ENCODE results near the gene CFAP410.

DNA sequence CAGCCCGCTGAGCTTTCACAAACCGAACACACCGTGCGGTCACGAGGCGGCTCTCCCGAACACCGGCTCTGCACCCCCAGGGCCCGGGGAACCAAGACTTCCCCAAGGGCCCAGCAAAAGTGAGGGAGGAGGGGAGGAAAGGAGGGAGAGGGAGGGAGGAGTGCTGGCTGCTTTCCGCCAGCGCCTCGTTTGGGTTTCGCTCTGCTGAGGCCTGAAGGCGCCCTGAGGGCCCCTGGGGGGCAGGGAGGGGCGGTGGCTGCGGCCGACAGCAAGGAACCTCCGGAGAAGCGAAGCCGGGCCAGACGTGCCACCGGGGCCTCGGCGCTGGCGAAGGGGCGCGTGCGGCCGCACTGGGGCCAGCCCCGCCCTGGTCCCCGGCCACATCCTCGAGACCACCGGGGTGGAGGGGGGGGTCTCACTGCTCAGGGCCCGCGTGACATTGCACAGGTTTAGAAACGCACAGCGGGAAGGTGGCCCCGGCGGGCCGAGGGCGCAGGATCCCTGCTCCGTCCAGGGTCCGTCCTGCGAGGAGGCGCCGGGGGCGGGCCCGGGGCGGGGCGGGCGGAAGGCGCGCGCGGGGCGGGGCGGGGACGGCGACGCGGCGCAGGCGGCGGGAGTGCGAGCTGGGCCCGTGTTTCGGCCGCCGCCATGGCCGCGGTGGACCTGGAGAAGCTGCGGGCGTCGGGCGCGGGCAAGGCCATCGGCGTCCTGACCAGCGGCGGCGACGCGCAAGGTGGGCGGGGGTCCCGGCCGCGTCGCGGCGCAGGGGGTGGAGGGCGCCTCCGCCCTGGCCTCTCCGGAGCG lies 39.5 kb downstream of the CFAP410 start, which contains the start of gene PFKL:
- TF ChIP-seq, protein P1, sequence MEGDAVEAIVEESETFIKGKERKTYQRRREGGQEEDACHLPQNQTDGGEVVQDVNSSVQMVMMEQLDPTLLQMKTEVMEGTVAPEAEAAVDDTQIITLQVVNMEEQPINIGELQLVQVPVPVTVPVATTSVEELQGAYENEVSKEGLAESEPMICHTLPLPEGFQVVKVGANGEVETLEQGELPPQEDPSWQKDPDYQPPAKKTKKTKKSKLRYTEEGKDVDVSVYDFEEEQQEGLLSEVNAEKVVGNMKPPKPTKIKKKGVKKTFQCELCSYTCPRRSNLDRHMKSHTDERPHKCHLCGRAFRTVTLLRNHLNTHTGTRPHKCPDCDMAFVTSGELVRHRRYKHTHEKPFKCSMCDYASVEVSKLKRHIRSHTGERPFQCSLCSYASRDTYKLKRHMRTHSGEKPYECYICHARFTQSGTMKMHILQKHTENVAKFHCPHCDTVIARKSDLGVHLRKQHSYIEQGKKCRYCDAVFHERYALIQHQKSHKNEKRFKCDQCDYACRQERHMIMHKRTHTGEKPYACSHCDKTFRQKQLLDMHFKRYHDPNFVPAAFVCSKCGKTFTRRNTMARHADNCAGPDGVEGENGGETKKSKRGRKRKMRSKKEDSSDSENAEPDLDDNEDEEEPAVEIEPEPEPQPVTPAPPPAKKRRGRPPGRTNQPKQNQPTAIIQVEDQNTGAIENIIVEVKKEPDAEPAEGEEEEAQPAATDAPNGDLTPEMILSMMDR (IDR thresholded peaks at IDR 0.05; ENCODE audit: control extremely low read depth in 1 of 3, insufficient read depth in 1 of 3, low read depth in 1 of 3, low read length in 3 of 3) = no peak
- peak; percentile 24; the same call in 1 of the 2 replicates for TF ChIP-seq CREB1 (IDR thresholded peaks at IDR 0.05)
- TF ChIP-seq POLR2A (IDR thresholded peaks at IDR 0.05; ENCODE audit: control extremely low read depth in 1 of 2, low read depth in 2 of 2, low read length in 2 of 2) = no peak

Measured in H1 (cell line).